Keratinocyte (primary cell): ENCODE results near the gene FAM221A. TPM values are rescaled to one million over a fixed set of nuclear protein-coding genes. Genes with fewer than 3 reads are reported as not detected.

ENCODE experiments used
- DNase-seq: peaks from one replicate; pipeline ENCODE4 v3.0.0-alpha.2; 2011; ENCODE audit warnings: low read depth, missing footprints, low spot score
- FAIRE-seq: peaks from 2 replicates; lab custom pipeline; 2011; peaks lifted over from hg19 to GRCh38; lab: Jason Lieb, UNC
- H2AFZ ChIP-seq: 2 replicates; pipeline ENCODE4 v1.6.0; 2012; ENCODE audit warnings: low read length, control low read depth, inconsistent platforms; ENCODE audit not compliant: control insufficient read depth
- H3K27ac ChIP-seq: 2 replicates; pipeline ENCODE4 v1.5.1; 2011; ENCODE audit warnings: low read length; ENCODE audit not compliant: control insufficient read depth, insufficient read depth
- H3K27me3 ChIP-seq: 3 replicates; pipeline ENCODE4 v1.6.0; 2011; ENCODE audit warnings: low read length; ENCODE audit not compliant: control insufficient read depth, insufficient read depth; ENCODE audit errors: extremely low read depth
- H3K36me3 ChIP-seq, 2 experiments: 2 replicates in 1 of 2; 3 replicates in 1 of 2; pipeline ENCODE4 v1.5.1; 2011; ENCODE audit warnings: low read length in 2 of 2, mild to moderate bottlenecking in 1 of 2; ENCODE audit not compliant: control insufficient read depth in 2 of 2, insufficient read depth in 2 of 2; ENCODE audit errors: extremely low read depth in 1 of 2
- H3K4me1 ChIP-seq: 3 replicates; pipeline ENCODE4 v1.5.1; 2011; ENCODE audit warnings: low read length; ENCODE audit not compliant: control insufficient read depth, insufficient read depth; ENCODE audit errors: extremely low read depth
- H3K4me2 ChIP-seq: 3 replicates; pipeline ENCODE4 v1.6.0; 2011; ENCODE audit warnings: low read depth, low read length; ENCODE audit not compliant: control insufficient read depth, insufficient read depth; ENCODE audit errors: extremely low read depth
- H3K4me3 ChIP-seq, 3 experiments: fragments of 200-600 bp in 1 of 3; sonication (generic) in 1 of 3; 2 replicates in 2 of 3; 3 replicates in 1 of 3; pipeline ENCODE4 v1.5.1; 2011 to 2016; ENCODE audit warnings: low read length in 3 of 3, mild to moderate bottlenecking in 3 of 3, control low read depth in 2 of 3, inconsistent platforms in 1 of 3, low read depth in 1 of 3, mixed read lengths in 1 of 3, mixed run types in 1 of 3, moderate library complexity in 1 of 3; ENCODE audit not compliant: control insufficient read depth in 2 of 3, insufficient read depth in 2 of 3; ENCODE audit errors: extremely low read depth in 1 of 3
- H3K79me2 ChIP-seq: 2 replicates; pipeline ENCODE4 v1.6.0; 2012; ENCODE audit warnings: low read length; ENCODE audit not compliant: control insufficient read depth, insufficient read depth
- H3K9ac ChIP-seq: 3 replicates; pipeline ENCODE4 v1.6.0; 2011; ENCODE audit warnings: low read length; ENCODE audit not compliant: control insufficient read depth, insufficient read depth; ENCODE audit errors: extremely low read depth
- H3K9me1 ChIP-seq: 3 replicates; pipeline ENCODE4 v1.6.0; 2011; ENCODE audit warnings: low read length; ENCODE audit not compliant: control insufficient read depth, insufficient read depth; ENCODE audit errors: extremely low read depth
- H3K9me3 ChIP-seq: 2 replicates; pipeline ENCODE4 v1.5.1; 2012; ENCODE audit warnings: low read depth, low read length; ENCODE audit not compliant: control insufficient read depth
- H4K20me1 ChIP-seq: 3 replicates; pipeline ENCODE4 v1.6.0; 2011; ENCODE audit warnings: low read length; ENCODE audit not compliant: control insufficient read depth, insufficient read depth; ENCODE audit errors: extremely low read depth
- CTCF ChIP-seq, 3 experiments: IDR thresholded peaks in 1 of 3; conservative IDR thresholded peaks in 1 of 3; optimal IDR thresholded peaks in 1 of 3; 2 replicates in 2 of 3; 3 replicates in 1 of 3; pipeline versions ENCODE3 to v1.5.1; 2011; ENCODE audit warnings: low read length in 3 of 3, mild to moderate bottlenecking in 3 of 3, moderate library complexity in 2 of 3, control low read depth in 1 of 3, inconsistent platforms in 1 of 3; ENCODE audit not compliant: insufficient read depth in 2 of 3; ENCODE audit errors: extremely low read depth in 1 of 3
- EZH2 ChIP-seq: IDR thresholded peaks from one replicate; pipeline ENCODE4 v1.6.1; 2012; ENCODE audit warnings: inconsistent platforms, mild to moderate bottlenecking, low read length, moderate library complexity
- dilution Hi-C: fragments of 300-500 bp; cut with MboI; formaldehyde crosslinking; loops from one replicate; pipeline ENCODE4 v1.7.0; 2020; ENCODE audit warnings: low sequenced_read_pairs; ENCODE audit not compliant: extremely low pct_ligation_motif_present
- polyA plus RNA-seq, 5 experiments: library from polyadenylated mRNA; depleted of rRNA in 3 of 5; stranded (reverse) in 3 of 5; stranded (forward) in 1 of 5; unstranded in 1 of 5; fragments of >200 nt; gene quantifications; 1 replicate in 1 of 5; 2 replicates in 3 of 5; 3 replicates in 1 of 5; pipeline versions ENCODE4 v1.2.1 to v1.2.3, GENCODE V29; 2011 to 2012; ENCODE audit warnings: missing spikeins in 2 of 5, low read depth in 1 of 5, low replicate concordance in 1 of 5

FAM221A gene
- polyA plus RNA-seq, 1 donor (not counting 4 experiments of a cell fraction or from before 2014, with no cell fraction given): 0.93 TPM

DNA sequence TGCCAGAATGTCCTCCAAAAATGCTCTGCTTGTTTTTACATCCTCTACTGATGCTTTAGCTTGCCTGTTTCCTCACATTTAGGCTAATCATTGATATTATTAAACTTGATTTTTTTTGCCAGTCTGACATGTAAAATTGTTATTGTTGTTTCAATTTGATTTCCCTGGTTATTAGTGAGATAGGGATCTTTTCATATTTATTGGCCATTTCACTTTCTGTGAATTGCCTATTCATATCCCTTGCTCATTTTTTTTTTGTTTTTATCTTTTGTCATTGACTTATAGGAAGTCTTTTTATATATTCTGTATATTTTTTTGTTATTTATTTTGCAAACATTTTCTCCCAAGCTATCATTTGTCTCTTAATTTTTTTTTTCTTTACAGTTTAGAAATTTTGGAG, 13.2 kb downstream of the FAM221A start:
- Histone ChIP-seq H4K20me1 (no peaks in the 10 kb centered on the region), H3K4me1 (no peaks in the 10 kb centered on the region), H3K27me3 (no peaks in the 10 kb centered on the region), H2AFZ (no peak overlapping the region), H3K27ac (no peak overlapping the region), H3K9ac (no peak overlapping the region), H3K36me3 (no peaks in the 10 kb centered on the region), H3K4me2 (no peak overlapping the region), H3K4me3 (no peak overlapping the region), H3K9me1 (no peaks in the 10 kb centered on the region), H3K79me2 (no peaks in the 10 kb centered on the region), H3K9me3 (no peaks in the 10 kb centered on the region)
- FAIRE-seq (no peak), DNase-seq (no peak)
- dilution Hi-C loops: no loop called here
- TF ChIP-seq CTCF (optimal IDR thresholded peaks at IDR 0.05 in 1 of 3, IDR thresholded peaks at IDR 0.05 in 1 of 3, conservative IDR thresholded peaks at IDR 0.05 in 1 of 3; ENCODE audit: extremely low read depth in 1 of 3, insufficient read depth in 2 of 3, low read length in 3 of 3) (no peak), EZH2 (no peak)

GRCh38 chr7:23696916-23697441, 17.0 kb downstream of the FAM221A start:
- no peaks in the 10 kb centered on the region for H3K36me3 ChIP-seq
- no peaks in the 10 kb centered on the region for H3K79me2 ChIP-seq
- H3K9me3 ChIP-seq: no peaks in the 10 kb centered on the region
- DNase-seq: no peak
- FAIRE-seq: no peak
- H3K9ac ChIP-seq: no peak overlapping the region
- no peak overlapping the region for H3K27ac ChIP-seq
- no peaks in the 10 kb centered on the region for H3K9me1 ChIP-seq
- dilution Hi-C loops: no loop called here
- no peaks in the 10 kb centered on the region for H4K20me1 ChIP-seq
- TF ChIP-seq EZH2 (no peak), CTCF (optimal IDR thresholded peaks at IDR 0.05 in 1 of 3, IDR thresholded peaks at IDR 0.05 in 1 of 3, conservative IDR thresholded peaks at IDR 0.05 in 1 of 3; ENCODE audit: extremely low read depth in 1 of 3, insufficient read depth in 2 of 3, low read length in 3 of 3) (peak; percentile 81 to 91 (median 87))
- no peak overlapping the region for H3K4me2 ChIP-seq
- no peak overlapping the region for H3K4me3 ChIP-seq
- no peaks in the 10 kb centered on the region for H3K27me3 ChIP-seq
- H3K4me1 ChIP-seq: no peaks in the 10 kb centered on the region
- H2AFZ ChIP-seq: peak overlapping the region; percentile 80
